Neural progenitor cell (in vitro differentiated cells): Measurements from ENCODE around the gene LMX1B.

ENCODE experiments used
- CTCF ChIP-seq: fragments of 200-600 bp; sonication (generic); IDR thresholded peaks from 2 replicates; pipeline ENCODE4 v1.5.1; 2017; ENCODE audit warnings: antibody characterized with exemption, mild to moderate bottlenecking
- EZH2 ChIP-seq: fragments of 200-600 bp; sonication (generic); IDR thresholded peaks from 2 replicates; pipeline ENCODE4 v1.6.1; 2017; ENCODE audit warnings: antibody characterized with exemption, mild to moderate bottlenecking, moderate library complexity
- EZH2phosphoT487 ChIP-seq: fragments of 200-600 bp; sonication (generic); IDR thresholded peaks from 2 replicates; pipeline ENCODE4 v1.6.1; 2017; ENCODE audit warnings: antibody characterized with exemption

DNA sequence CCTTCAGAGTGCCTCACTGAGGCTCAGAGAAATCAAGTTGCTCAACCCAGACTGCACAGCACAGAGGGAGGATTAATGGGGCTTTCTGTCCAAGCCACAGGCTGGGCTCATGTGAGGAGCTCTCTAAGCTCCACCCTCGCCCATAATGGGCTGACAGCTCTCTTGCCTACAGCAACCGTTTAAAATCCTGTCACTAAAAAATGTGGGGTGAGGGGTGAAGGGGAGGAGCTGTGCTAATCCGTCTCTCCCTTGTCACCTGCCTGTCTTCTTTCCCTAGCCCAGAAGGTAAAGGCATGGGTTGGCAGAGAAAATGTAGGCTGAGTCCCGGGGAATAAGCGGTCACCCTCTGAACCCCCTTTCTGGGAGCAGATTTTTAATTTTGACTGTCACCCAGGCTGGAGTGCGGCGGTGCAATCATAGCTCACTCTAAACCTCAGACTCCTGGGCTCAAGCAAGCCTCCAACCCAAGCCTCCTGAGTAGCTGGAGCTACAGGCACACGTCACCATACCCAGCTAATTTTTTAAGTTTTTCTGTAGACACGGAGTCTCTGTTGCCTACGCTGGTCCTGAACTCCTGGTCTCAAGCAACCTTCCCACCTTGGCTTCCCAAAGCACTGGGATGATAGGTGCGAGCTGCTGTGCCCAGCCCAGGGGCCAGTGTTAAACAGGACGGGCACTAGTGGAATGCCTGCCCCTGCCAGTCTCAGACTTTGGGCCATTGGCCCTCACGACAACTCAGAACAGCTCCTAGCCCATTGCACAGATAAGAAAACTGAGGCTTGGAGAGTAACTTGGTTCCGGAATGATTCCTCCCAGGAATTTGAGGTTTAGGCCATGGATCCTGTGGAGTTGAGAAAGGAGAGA lies 89.5 kb downstream of the LMX1B start:
- no peak for TF ChIP-seq CTCF
- TF ChIP-seq EZH2: no peak
- TF ChIP-seq EZH2phosphoT487: no peak
